ENCODE results near the gene FCHSD2. TPM values are rescaled to one million over a fixed set of nuclear protein-coding genes. Genes with fewer than 3 reads are reported as not detected.

FCHSD2 gene
- total RNA-seq, 4 donors from 2014 or later: 6.7 to 95.7 (median 10.2) TPM

DNA sequence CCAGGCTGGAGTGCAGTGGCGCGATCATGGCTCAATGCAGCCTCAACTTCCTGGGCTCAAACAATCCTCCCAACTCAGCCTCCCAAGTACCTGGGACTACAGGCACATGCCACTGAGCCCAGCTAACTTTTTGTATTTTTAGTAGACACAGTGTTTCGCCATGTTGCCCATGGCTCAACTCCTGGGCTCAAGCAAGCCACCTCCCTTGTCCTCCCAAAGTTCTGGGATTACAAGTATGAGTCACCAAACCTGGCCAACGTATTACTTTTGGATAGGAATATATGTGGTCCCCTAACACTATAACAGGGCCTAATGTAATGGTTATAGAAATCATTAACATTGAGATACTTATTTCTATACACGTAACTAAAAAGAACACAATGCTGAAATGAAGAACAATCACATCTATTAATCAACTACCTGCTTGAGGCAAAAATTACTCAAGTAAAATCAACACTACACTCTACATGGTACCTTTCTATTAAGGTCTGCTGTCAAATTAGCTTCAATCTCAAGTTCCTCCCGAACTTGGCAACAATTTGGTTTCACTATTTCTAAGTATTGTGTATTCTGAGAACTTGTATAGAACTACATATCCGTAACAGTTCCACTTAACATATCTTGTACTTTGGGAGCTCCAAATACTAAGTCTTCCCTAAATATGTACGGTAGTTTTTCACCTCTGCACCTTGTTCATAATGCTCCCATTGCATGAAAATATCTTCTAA lies 124.9 kb downstream of the FCHSD2 start:
- H3K27ac ChIP-seq: no peak overlapping the region
- H3K36me3 ChIP-seq: no peaks in the 10 kb centered on the region
- TF ChIP-seq, protein P1, sequence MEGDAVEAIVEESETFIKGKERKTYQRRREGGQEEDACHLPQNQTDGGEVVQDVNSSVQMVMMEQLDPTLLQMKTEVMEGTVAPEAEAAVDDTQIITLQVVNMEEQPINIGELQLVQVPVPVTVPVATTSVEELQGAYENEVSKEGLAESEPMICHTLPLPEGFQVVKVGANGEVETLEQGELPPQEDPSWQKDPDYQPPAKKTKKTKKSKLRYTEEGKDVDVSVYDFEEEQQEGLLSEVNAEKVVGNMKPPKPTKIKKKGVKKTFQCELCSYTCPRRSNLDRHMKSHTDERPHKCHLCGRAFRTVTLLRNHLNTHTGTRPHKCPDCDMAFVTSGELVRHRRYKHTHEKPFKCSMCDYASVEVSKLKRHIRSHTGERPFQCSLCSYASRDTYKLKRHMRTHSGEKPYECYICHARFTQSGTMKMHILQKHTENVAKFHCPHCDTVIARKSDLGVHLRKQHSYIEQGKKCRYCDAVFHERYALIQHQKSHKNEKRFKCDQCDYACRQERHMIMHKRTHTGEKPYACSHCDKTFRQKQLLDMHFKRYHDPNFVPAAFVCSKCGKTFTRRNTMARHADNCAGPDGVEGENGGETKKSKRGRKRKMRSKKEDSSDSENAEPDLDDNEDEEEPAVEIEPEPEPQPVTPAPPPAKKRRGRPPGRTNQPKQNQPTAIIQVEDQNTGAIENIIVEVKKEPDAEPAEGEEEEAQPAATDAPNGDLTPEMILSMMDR (IDR thresholded peaks at IDR 0.05): no peak
- no peak for TF ChIP-seq POLR2A (IDR thresholded peaks at IDR 0.05)
- no peak overlapping the region for H3K4me3 ChIP-seq
- no peaks in the 10 kb centered on the region for H3K9me3 ChIP-seq
- no peak for DNase-seq
- H3K27me3 ChIP-seq: no peaks in the 10 kb centered on the region
- no peaks in the 10 kb centered on the region for H3K4me1 ChIP-seq

DNA sequence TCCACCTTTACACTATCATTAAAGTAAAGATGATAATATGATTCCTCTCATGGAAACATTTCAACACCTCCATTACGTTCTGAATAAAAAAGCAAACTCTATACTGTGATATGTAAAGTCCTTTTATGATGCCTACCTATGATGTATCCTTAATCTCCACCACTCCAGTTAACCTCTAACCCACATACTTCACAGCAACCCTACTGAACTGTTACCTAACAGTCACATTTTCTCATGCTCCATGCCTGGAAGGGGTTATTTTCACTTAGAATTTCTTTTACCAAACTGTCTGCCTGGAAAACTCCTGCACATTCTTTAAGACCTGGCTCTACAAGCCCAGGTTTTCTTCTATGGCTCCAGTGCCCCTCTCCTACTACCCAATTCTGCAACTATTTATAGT lies 129.1 kb downstream of the FCHSD2 start:
- H3K9me3 ChIP-seq: peaks cover 0 to 9% (median 2%) of the 10 kb centered on the region in 4 donors
- H3K4me1 ChIP-seq: no peaks in the 10 kb centered on the region
- no peak for DNase-seq
- H3K27ac ChIP-seq: no peak overlapping the region
- no peak for TF ChIP-seq POLR2A (IDR thresholded peaks at IDR 0.05)
- H3K27me3 ChIP-seq: no peaks in the 10 kb centered on the region
- H3K4me3 ChIP-seq: no peak overlapping the region
- H3K36me3 ChIP-seq: peaks cover 0 to 11% (median 0%) of the 10 kb centered on the region in 3 donors

- no peaks in the 10 kb centered on the region for H3K4me1 ChIP-seq
- no peak overlapping the region for H3K4me3 ChIP-seq
- no peak for TF ChIP-seq POLR2A (IDR thresholded peaks at IDR 0.05)
- TF ChIP-seq, protein P1 (IDR thresholded peaks at IDR 0.05): no peak
- peaks cover 0 to 11% (median 0%) of the 10 kb centered on the region in 3 donors for H3K36me3 ChIP-seq
- H3K9me3 ChIP-seq: peaks cover 0 to 9% (median 2%) of the 10 kb centered on the region in 4 donors
- H3K27me3 ChIP-seq: no peaks in the 10 kb centered on the region
- H3K27ac ChIP-seq: no peak overlapping the region
- no peak for DNase-seq
Measured at GRCh38 chr11:73012121-73012863, 129.8 kb downstream of the FCHSD2 start.

DNA sequence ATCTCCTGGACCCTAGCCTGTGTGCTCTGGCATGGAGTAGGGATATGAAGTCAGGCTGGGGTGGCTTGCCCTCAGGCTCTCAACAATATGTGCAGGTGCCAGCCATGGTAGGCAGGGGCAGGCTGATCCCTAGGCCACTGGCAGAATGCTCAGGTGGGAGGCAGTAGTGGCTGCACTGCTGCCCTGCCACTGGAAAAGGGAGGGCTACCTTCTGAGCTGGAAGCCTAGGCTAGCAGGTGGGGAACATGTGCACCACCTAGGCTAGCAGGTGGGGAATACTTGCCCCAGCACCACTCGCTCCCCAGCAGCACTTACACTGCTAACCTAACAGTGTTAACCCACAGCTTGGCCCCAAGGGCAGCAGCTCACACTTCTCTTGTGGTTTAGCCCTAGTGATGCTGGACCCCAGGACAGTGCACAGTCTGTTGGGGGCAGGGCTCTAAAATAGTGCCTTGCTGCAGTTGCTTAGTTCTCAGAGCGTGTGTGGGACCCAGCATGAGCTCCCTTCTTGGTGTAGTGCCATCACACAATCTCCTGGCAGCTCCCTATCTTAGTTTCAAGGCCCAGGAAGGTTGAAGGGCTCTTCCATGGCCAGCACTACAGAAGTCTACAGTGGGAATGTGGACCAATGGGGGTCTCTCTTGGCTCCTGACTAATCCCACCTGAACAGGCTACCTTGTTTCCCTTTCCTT lies 130.8 kb downstream of the FCHSD2 start:
- TF ChIP-seq POLR2A (IDR thresholded peaks at IDR 0.05): no peak
- TF ChIP-seq, protein P1 (IDR thresholded peaks at IDR 0.05): no peak
- no peak for DNase-seq
- H3K27ac ChIP-seq: no peak overlapping the region
- H3K4me1 ChIP-seq: no peaks in the 10 kb centered on the region
- H3K36me3 ChIP-seq: peaks cover 0 to 11% (median 0%) of the 10 kb centered on the region in 3 donors
- H3K4me3 ChIP-seq: no peak overlapping the region
- peaks cover 0 to 9% (median 2%) of the 10 kb centered on the region in 4 donors for H3K9me3 ChIP-seq
- H3K27me3 ChIP-seq: no peaks in the 10 kb centered on the region

- Histone ChIP-seq H3K27ac (no peak overlapping the region), H3K9me3 (peaks cover 0 to 9% (median 2%) of the 10 kb centered on the region in 4 donors), H3K27me3 (no peaks in the 10 kb centered on the region), H3K36me3 (peaks cover 0 to 11% (median 0%) of the 10 kb centered on the region in 3 donors), H3K4me1 (no peaks in the 10 kb centered on the region), H3K4me3 (no peak overlapping the region)
- TF ChIP-seq, protein P1 (IDR thresholded peaks at IDR 0.05): no peak
- no peak for TF ChIP-seq POLR2A (IDR thresholded peaks at IDR 0.05)
- no peak for DNase-seq
Measured at GRCh38 chr11:73009972-73010371, 132.1 kb downstream of the FCHSD2 start.
